ENCODE measurements around the gene VAMP1. TPM values are rescaled to one million over a fixed set of nuclear protein-coding genes. Genes with fewer than 3 reads are reported as not detected.

The VAMP1 gene
- total and polyA plus RNA-seq, 2 of the 4 experiments (the other 2 are of a cell fraction): 7.2 to 21.9 TPM

- Histone ChIP-seq H3K4me1 (ENCODE audit: control insufficient read depth, insufficient read depth, low read length) (peaks cover 4% of the 10 kb centered on the region), H3K9me3 (ENCODE audit: control insufficient read depth, insufficient read depth, low read length) (no peaks in the 10 kb centered on the region), H3K14ac (replicated peaks; ENCODE audit: low read depth, low read length) (no peak overlapping the region), H3K23ac (ENCODE audit: low read depth, low read length) (no peak overlapping the region), H3K18ac (ENCODE audit: low read depth, low read length) (no peak overlapping the region), H3K36me3 (ENCODE audit: control insufficient read depth, insufficient read depth, low read length) (peaks cover 48% of the 10 kb centered on the region), H2AK9ac (replicated peaks; ENCODE audit: low read depth, low read length, poor library complexity) (no peak overlapping the region), H4K8ac (ENCODE audit: low read depth in 2 of 2, low read length in 2 of 2) (no peak overlapping the region), H2AFZ (replicated peaks; ENCODE audit: low read length, poor library complexity) (no peak overlapping the region), H4K5ac (ENCODE audit: low read depth, low read length) (no peak overlapping the region), H3K4ac (ENCODE audit: low read depth, low read length) (no peak overlapping the region), H2BK120ac (ENCODE audit: low read depth, low read length) (no peak overlapping the region), H3K27me3 (ENCODE audit: control insufficient read depth, insufficient read depth, low read length) (no peaks in the 10 kb centered on the region), H3K56ac (ENCODE audit: extremely low read depth, insufficient read depth, low read length) (no peak overlapping the region), H3K79me1 (ENCODE audit: low read depth in 1 of 2, low read length in 2 of 2) (peaks cover 16 to 45% of the 10 kb centered on the region in 2 experiments), H3K27ac (ENCODE audit: insufficient read depth, low read length) (no peak overlapping the region), H3K9me1 (ENCODE audit: insufficient read depth, low read length) (peaks cover 10% of the 10 kb centered on the region; the same call in 1 of the 2 replicates), H4K91ac (ENCODE audit: insufficient read depth, low read depth, low read length) (no peak overlapping the region), H2BK5ac (ENCODE audit: low read depth, low read length, poor library complexity, severe bottlenecking) (no peak overlapping the region), H3K4me2 (ENCODE audit: low read depth, low read length) (no peak overlapping the region), H4K20me1 (ENCODE audit: insufficient read depth, low read length) (peaks cover 15% of the 10 kb centered on the region), H3K9ac (ENCODE audit: low read depth, low read length) (no peak overlapping the region), H3K4me3 (ENCODE audit: insufficient read depth, low read depth, low read length) (no peak overlapping the region), H2BK20ac (ENCODE audit: low read depth, low read length) (no peak overlapping the region), H2BK15ac (ENCODE audit: low read depth, low read length) (no peak overlapping the region), H2AK5ac (ENCODE audit: low read depth, low read length) (0 out of 2 replicates have a peak overlapping the region, but pooled peaks have one; percentile 63)
- intact Hi-C loops (cut with micrococcal nuclease) (loop anchor here (1.0 to 5.0 kb wide), 5 partner anchors 35 to 268 kb away; no protein-coding TSS in a partner anchor), dilution Hi-C loops (cut with HindIII; ENCODE audit: low sequenced_read_pairs, unreplicated experiment) (no loop called here), in situ Hi-C loops (cut with MboI; ENCODE audit: low sequenced_read_pairs) (loop anchor here (25.0 kb wide), 1 partner anchor 278 kb away; no protein-coding TSS in a partner anchor)
- TF ChIP-seq RAD21 (IDR thresholded peaks at IDR 0.05; ENCODE audit: low read length): peak; percentile 96
- TF ChIP-seq CHD1 (IDR thresholded peaks at IDR 0.05; ENCODE audit: low read depth, low read length): no peak; the same call in 1 of the 2 replicates
- TF ChIP-seq RCOR1 (IDR thresholded peaks at IDR 0.05; ENCODE audit: insufficient replicate concordance, low read length): no peak
- TF ChIP-seq CTCF (conservative IDR thresholded peaks at IDR 0.05; ENCODE audit: low read depth, low read length): peak; percentile 93
- peak; percentile 94 for TF ChIP-seq SMC3 (IDR thresholded peaks at IDR 0.05; ENCODE audit: low read depth, low read length)
- POLR2A ChIA-PET (ENCODE audit: unreplicated experiment): interaction anchor here (0.6 to 0.9 kb wide), 2 partner anchors 69 to 170 kb away, joined by 3 read pairs; partner anchors contain the start of gene GAPDH
- WGBS, 2 experiments (ENCODE audit: extremely low coverage in 2 of 2, insufficient read length in 1 of 2): 82% methylated on average over 2 of the region's 6 CpGs; no CpG with 5 or more reads in 1 of the 2 experiments
- ATAC-seq (ENCODE audit: low read depth) (peak; percentile 72), DNase-seq (peak; percentile 77)
- BruUV-seq (replicated peaks): no TSS peak
- CTCF ChIA-PET: interaction anchor here (0.6 to 1.6 kb wide), 14 partner anchors 9 to 143 kb away, joined by 3 to 8 read pairs (median 4); partner anchors contain the start of gene TAPBPL
Measured at GRCh38 chr12:6465467-6466183, 4.9 kb downstream of the VAMP1 start.
